HepG2 (cell line): ENCODE measurements around the gene NDE1. TPM values are rescaled to one million over a fixed set of nuclear protein-coding genes. Genes with fewer than 3 reads are reported as not detected.

Experiments
- DRAP1 ChIP-seq: IDR thresholded peaks from 2 replicates; pipeline ENCODE4 v1.6.1; 2016; ENCODE audit warnings: missing genetic modification reagents, missing compliant biosample characterization
- FOSL2 ChIP-seq: sonication (generic); formaldehyde crosslinking; IDR thresholded peaks from 2 replicates; pipeline ENCODE4 v1.4.0; 2020; ENCODE audit warnings: missing genetic modification reagents
- GLMP ChIP-seq: sonication (generic); formaldehyde crosslinking; IDR thresholded peaks from 2 replicates; pipeline ENCODE4 v1.9.0; 2021; ENCODE audit warnings: missing genetic modification reagents, mild to moderate bottlenecking, borderline replicate concordance
- NFIB ChIP-seq: sonication (generic); formaldehyde crosslinking; IDR thresholded peaks from 2 replicates; pipeline ENCODE4 v1.9.0; 2021; ENCODE audit warnings: missing genetic modification reagents, mild to moderate bottlenecking, borderline replicate concordance
- PPARG ChIP-seq: conservative IDR thresholded peaks from 2 replicates; pipeline ENCODE4 v1.6.1; 2016; ENCODE audit warnings: missing biosample characterization, missing genetic modification reagents
- PRPF4 ChIP-seq: fragments of 200-400 bp; formaldehyde crosslinking; IDR thresholded peaks from 2 replicates; pipeline ENCODE4 v1.6.1; 2016; ENCODE audit warnings: low read length, low read depth; ENCODE audit not compliant: poor library complexity, severe bottlenecking
- RFX1 ChIP-seq: fragments of 450-650 bp; IDR thresholded peaks from 2 replicates; pipeline ENCODE4 v1.6.1; 2017
- SCMH1 ChIP-seq: sonication (generic); formaldehyde crosslinking; IDR thresholded peaks from 2 replicates; pipeline ENCODE4 v1.9.0; 2021; ENCODE audit warnings: missing genetic modification reagents, mild to moderate bottlenecking, borderline replicate concordance
- TARDBP ChIP-seq: sonication (generic); formaldehyde crosslinking; IDR thresholded peaks from 2 replicates; pipeline ENCODE4 v1.8.0; 2022; ENCODE audit warnings: mild to moderate bottlenecking, missing genetic modification reagents
- TBL1XR1 ChIP-seq: fragments of 150-350 bp; IDR thresholded peaks from 2 replicates; pipeline ENCODE4 v1.6.1; 2014; ENCODE audit warnings: borderline replicate concordance, low read length; ENCODE audit not compliant: partially characterized antibody
- ZNF264 ChIP-seq: sonication (generic); formaldehyde crosslinking; IDR thresholded peaks from 2 replicates; pipeline ENCODE4 v1.4.0; 2020; ENCODE audit warnings: missing genetic modification reagents
- ZNF569 ChIP-seq: sonication (generic); formaldehyde crosslinking; IDR thresholded peaks from 2 replicates; pipeline ENCODE4 v1.5.0; 2020; ENCODE audit warnings: mild to moderate bottlenecking, missing genetic modification reagents, moderate library complexity, borderline replicate concordance
- ZNF619 ChIP-seq: sonication (generic); formaldehyde crosslinking; IDR thresholded peaks from 2 replicates; pipeline ENCODE4 v1.4.0; 2020; ENCODE audit warnings: mild to moderate bottlenecking, missing genetic modification reagents
- polyA plus RNA-seq, 8 experiments: library from polyadenylated mRNA; depleted of rRNA in 3 of 8; stranded (reverse) in 7 of 8; unstranded in 1 of 8; fragments of >200 nt; fragmentation: Illumina TruSeq in 4 of 8; extraction: Trizol in 4 of 8; gene quantifications; 2 replicates each; pipeline versions ENCODE4 v1.2.1 to v1.2.3, GENCODE V29; 2011 to 2016; ENCODE audit warnings: low read depth in 4 of 8, missing spikeins in 1 of 8, mixed read lengths in 1 of 8; ENCODE audit not compliant: insufficient read depth in 1 of 8
- total RNA-seq, 5 experiments: library from RNA; depleted of rRNA; stranded (reverse); fragments of >200 nt; fragmentation: Illumina TruSeq; extraction: Trizol; gene quantifications; 2 replicates each; pipeline ENCODE4 v1.2.3, GENCODE V29; 2016; ENCODE audit warnings: low read depth in 1 of 5
- TF ChIP-seq, protein P1 (sequence below): sonication (generic); formaldehyde crosslinking; IDR thresholded peaks from 2 replicates; pipeline ENCODE4 v1.5.1; 2020; ENCODE audit warnings: mild to moderate bottlenecking, missing genetic modification reagents, moderate library complexity
- TF ChIP-seq, protein P2 (sequence below): IDR thresholded peaks from 2 replicates; pipeline ENCODE4 v1.6.1; 2016; ENCODE audit warnings: low read depth
- TF ChIP-seq, protein P3 (sequence below): sonication (generic); formaldehyde crosslinking; IDR thresholded peaks from 2 replicates; pipeline ENCODE4 v1.5.1; 2020; ENCODE audit warnings: missing genetic modification reagents, mild to moderate bottlenecking, borderline replicate concordance
- TF ChIP-seq, protein P4 (sequence below): sonication (generic); formaldehyde crosslinking; conservative IDR thresholded peaks from 2 replicates; pipeline ENCODE4 v1.4.0; 2020; ENCODE audit warnings: missing genetic modification reagents

Gene NDE1
- total and polyA plus RNA-seq, 2 of the 13 experiments (the other 11 are each of a cell fraction or from before 2014, with no cell fraction given), result 40.9 to 72.5 TPM

DNA sequence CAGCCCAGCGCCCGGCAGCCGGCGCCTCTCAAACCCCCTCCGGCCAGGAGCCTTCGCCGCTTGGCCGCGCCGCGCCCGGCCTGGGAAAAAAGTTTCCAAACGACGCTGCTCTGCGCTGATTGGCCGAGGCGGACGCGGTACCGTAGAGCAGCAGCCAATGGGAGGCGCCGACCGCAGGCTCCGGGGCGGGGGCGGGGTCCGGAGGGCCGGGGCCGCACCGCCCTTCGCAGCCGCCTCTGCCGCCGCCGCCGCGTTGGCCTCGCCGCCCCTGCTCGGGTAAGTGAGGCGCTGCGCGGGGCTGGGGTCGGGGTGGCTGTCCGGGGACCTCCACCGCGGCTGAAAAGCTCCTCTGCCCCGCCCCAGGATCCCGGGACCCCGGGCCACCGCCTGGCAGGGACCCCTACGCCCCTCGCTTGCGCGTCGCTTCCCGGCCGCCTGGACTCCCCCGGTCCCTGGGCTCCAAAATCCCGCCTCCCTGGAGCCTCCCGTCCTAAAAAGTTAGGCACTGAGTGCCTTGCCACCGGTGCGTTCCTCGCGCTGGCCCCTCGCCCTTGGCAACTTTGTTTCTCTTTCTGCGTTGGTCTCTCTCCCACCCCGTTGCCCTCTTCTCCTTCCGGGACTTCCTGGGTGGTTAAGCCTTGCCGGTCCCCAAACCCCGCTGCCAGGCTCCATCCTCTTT lies at the start of gene NDE1 (continued):
- TF ChIP-seq, protein P1, sequence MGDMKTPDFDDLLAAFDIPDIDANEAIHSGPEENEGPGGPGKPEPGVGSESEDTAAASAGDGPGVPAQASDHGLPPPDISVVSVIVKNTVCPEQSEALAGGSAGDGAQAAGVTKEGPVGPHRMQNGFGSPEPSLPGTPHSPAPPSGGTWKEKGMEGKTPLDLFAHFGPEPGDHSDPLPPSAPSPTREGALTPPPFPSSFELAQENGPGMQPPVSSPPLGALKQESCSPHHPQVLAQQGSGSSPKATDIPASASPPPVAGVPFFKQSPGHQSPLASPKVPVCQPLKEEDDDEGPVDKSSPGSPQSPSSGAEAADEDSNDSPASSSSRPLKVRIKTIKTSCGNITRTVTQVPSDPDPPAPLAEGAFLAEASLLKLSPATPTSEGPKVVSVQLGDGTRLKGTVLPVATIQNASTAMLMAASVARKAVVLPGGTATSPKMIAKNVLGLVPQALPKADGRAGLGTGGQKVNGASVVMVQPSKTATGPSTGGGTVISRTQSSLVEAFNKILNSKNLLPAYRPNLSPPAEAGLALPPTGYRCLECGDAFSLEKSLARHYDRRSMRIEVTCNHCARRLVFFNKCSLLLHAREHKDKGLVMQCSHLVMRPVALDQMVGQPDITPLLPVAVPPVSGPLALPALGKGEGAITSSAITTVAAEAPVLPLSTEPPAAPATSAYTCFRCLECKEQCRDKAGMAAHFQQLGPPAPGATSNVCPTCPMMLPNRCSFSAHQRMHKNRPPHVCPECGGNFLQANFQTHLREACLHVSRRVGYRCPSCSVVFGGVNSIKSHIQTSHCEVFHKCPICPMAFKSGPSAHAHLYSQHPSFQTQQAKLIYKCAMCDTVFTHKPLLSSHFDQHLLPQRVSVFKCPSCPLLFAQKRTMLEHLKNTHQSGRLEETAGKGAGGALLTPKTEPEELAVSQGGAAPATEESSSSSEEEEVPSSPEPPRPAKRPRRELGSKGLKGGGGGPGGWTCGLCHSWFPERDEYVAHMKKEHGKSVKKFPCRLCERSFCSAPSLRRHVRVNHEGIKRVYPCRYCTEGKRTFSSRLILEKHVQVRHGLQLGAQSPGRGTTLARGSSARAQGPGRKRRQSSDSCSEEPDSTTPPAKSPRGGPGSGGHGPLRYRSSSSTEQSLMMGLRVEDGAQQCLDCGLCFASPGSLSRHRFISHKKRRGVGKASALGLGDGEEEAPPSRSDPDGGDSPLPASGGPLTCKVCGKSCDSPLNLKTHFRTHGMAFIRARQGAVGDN (CRISPR knock-in tag), result peak; percentile 94
- TF ChIP-seq, protein P2, sequence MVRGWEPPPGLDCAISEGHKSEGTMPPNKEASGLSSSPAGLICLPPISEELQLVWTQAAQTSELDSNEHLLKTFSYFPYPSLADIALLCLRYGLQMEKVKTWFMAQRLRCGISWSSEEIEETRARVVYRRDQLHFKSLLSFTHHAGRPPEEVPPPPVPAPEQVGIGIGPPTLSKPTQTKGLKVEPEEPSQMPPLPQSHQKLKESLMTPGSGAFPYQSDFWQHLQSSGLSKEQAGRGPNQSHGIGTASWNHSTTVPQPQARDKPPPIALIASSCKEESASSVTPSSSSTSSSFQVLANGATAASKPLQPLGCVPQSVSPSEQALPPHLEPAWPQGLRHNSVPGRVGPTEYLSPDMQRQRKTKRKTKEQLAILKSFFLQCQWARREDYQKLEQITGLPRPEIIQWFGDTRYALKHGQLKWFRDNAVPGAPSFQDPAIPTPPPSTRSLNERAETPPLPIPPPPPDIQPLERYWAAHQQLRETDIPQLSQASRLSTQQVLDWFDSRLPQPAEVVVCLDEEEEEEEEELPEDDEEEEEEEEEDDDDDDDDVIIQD, result peak; percentile 53; the same call in 1 of the 2 replicates
- TF ChIP-seq PPARG (CRISPR knock-in tag) (peak; percentile 50; the same call in 1 of the 2 replicates), GLMP (CRISPR knock-in tag) (no peak), ZNF619 (no peak), DRAP1 (CRISPR knock-in tag) (peak; percentile 63; the same call in 1 of the 2 replicates), FOSL2 (CRISPR knock-in tag) (peak; percentile 26; the same call in 1 of the 2 replicates), TARDBP (CRISPR knock-in tag) (peak; percentile 32), TBL1XR1 (peak; percentile 2), ZNF569 (CRISPR knock-in tag) (no peak), NFIB (no peak), SCMH1 (CRISPR knock-in tag) (no peak), PRPF4 (no peak), ZNF264 (CRISPR knock-in tag) (peak; percentile 38; the same call in 1 of the 2 replicates), RFX1 (no peak; the same call in 1 of the 2 replicates)
- TF ChIP-seq, protein P3, sequence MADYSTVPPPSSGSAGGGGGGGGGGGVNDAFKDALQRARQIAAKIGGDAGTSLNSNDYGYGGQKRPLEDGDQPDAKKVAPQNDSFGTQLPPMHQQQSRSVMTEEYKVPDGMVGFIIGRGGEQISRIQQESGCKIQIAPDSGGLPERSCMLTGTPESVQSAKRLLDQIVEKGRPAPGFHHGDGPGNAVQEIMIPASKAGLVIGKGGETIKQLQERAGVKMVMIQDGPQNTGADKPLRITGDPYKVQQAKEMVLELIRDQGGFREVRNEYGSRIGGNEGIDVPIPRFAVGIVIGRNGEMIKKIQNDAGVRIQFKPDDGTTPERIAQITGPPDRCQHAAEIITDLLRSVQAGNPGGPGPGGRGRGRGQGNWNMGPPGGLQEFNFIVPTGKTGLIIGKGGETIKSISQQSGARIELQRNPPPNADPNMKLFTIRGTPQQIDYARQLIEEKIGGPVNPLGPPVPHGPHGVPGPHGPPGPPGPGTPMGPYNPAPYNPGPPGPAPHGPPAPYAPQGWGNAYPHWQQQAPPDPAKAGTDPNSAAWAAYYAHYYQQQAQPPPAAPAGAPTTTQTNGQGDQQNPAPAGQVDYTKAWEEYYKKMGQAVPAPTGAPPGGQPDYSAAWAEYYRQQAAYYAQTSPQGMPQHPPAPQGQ (CRISPR knock-in tag), result no peak
- TF ChIP-seq, protein P4, sequence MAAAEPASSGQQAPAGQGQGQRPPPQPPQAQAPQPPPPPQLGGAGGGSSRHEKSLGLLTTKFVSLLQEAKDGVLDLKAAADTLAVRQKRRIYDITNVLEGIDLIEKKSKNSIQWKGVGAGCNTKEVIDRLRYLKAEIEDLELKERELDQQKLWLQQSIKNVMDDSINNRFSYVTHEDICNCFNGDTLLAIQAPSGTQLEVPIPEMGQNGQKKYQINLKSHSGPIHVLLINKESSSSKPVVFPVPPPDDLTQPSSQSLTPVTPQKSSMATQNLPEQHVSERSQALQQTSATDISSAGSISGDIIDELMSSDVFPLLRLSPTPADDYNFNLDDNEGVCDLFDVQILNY (CRISPR knock-in tag), result peak; percentile 81; the same call in 1 of the 2 replicates
